SKM-1 treated with dmso at 0.1 percent for 144 hours (cell line): ENCODE results near the gene ARHGEF28.

Experiments
- DNase-seq: peaks from one replicate; lab custom pipeline; 2025; ENCODE audit not compliant: unreplicated experiment; lab: John Stamatoyannopoulos, UW

ARHGEF28 gene

DNA sequence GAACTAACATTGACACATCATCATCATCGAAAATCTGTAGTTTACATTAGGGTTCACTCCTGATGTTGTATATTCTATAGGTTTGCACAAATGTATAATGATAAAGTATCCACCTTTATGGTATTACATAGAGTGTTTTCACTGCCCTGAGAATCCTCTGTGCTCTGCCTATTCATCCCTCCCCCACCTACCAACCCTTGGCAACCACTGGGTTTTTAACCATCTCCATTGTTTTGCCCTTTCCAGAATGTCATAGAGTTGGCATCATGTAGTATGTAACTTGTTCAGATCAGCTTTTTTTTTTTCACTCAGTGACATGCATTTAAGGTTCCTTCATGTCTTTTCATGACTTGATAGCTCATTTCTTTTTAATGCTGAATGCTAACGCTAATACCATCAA is 106.0 kb downstream of the ARHGEF28 start:
- DNase-seq: no peak

- DNase-seq: no peak
Observed at GRCh38 chr5:73733219-73733618, 107.2 kb downstream of the ARHGEF28 start.

DNA sequence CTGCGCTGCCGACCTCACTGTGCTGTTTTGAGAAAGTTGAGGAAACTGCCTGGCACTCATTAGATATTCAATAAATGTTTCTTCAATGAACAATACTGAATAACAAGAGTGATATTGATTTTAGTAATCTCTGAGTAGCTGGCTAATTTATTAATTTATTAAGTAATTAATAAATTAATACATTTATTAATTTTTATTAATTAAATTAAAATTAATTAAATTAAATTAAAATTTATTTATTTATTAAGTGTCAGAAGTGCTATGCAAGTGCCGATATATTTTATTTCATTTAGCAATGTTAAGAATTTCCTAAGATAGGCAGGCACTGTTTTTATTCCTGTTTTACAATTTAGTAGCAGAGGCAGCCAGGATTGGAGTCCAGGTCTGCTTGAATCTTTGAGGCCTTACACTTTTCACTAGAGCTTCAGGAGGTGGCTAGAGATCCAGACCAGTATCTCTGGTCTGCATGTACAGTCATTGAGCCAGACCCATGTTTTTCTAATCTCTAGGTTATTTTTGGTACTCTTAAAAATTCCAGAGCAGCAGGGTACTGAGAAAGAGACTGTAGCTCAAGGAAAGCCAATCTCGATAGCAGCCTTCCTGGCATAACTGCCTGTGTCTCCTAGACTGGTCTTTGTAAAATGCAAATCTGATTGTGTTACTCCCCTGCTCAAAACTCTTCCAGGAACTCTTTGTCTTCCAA is 109.2 kb downstream of the ARHGEF28 start:
- no peak for DNase-seq

- no peak for DNase-seq
Observed at GRCh38 chr5:73739650-73740049, 113.7 kb downstream of the ARHGEF28 start.

DNA sequence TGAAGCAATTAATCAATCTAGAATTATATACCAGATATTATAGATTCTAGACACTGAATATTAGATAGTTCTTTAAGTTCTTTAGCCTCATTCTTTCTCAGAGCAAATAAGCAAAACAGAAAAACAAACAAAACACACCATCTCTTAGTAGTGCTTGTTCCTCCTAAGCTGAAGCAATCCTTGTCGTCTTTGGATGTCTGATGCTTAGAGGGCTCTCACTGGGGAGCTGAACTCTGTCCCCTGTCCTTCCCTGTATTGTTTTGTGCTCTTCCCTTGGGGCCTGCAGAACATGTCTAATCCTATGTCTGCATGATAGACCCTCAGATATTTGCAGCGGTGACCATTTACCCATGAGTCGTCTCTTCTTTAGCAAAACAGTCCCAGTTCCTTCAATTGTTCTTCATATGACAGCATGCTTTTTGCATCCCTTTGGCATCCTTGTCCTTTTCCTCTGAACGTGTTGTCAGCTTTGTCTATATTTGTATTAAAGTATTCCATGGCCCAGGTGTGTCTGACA is 114.3 kb downstream of the ARHGEF28 start:
- DNase-seq: no peak

- DNase-seq: no peak
Observed at GRCh38 chr5:73743161-73743560, 117.2 kb downstream of the ARHGEF28 start.

DNA sequence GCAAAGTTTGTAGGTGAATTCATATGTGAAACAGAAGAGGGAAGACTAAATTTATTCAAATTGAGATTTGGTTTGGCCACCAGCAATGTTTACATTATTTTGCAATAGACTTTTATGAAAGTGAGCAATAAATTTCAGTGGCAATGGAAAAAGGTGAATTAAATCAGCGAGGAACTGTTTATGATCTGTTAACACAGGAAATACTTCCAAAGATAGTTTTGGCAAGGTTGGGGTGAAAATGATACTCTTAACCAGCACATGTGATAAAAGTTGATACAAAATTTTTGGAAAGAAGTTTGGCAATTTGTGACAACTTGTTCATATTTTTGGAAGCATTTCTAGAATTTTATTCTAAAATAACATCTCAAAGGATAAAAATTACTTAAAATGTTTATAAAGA is 119.8 kb downstream of the ARHGEF28 start:
- no peak for DNase-seq

GRCh38 chr5:73746608-73747007 is 120.6 kb downstream of the ARHGEF28 start:
- DNase-seq: no peak

DNA sequence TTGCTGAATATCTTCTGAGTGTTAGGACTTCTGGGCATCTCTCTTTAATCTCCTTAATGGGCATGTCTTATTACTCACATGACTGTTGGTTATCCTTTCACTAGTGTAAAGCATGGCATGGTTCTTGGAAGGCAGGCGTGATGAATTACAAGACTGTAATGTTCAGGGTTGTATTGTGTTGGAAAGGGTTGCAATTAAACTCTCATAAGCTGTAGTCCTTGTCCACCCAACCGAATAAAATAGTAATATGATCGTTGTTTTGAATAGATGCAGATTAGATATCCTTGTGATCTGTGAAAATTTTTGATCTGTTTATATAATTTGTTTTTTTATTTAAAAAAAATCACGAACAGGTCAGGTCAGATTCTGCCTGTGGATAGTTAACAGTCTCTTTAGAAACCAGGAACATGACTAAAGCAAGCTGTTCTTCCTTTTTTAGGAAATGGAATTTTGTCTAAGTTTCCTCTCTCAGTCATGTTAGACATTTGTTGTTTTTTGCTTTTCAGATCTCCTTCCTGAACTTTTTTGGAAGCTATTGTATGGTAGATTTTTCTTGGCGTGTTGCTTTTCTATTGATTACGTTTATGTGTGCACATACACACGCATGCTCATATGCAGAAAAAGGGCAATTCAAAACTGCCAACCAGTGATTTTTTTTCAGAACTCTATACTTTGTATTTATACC is 121.8 kb downstream of the ARHGEF28 start:
- DNase-seq: no peak

GRCh38 chr5:73748510-73749400 is 122.8 kb downstream of the ARHGEF28 start:
- DNase-seq: no peak

GRCh38 chr5:73749485-73750270 is 123.7 kb downstream of the ARHGEF28 start:
- no peak for DNase-seq

DNA sequence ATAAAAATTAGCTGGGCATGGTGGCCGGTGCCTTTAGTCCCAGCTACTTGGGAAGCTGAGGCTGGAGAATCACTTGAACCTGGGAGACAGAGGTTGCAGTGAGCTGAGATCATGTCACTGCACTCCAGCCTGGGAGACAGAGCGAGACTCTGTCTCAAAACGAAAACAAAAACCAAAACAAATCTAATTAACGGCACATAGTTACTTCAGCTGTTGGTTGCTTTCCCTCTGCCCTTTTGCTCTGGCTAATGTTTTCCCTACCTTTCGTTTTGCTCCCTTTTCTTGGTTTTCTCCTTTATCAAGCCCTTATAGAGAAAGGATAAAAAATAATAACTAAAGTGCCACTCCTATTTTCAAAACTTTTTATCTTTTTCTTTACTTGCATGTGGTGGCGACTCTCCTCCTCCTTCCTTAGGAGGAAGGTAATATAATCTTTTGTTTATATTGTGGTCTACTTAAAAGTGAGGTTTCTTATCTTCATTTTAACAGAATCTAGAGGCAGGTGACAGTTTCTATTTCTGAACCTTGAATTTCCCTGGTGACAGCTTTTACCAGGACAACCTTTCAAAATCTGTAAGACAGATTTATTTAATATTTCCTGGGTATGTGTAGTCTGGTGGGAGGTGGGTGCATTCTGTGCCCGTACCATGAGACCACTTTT is 125.4 kb downstream of the ARHGEF28 start:
- DNase-seq: no peak

GRCh38 chr5:73754254-73754653 is 128.3 kb downstream of the ARHGEF28 start:
- DNase-seq: no peak

DNA sequence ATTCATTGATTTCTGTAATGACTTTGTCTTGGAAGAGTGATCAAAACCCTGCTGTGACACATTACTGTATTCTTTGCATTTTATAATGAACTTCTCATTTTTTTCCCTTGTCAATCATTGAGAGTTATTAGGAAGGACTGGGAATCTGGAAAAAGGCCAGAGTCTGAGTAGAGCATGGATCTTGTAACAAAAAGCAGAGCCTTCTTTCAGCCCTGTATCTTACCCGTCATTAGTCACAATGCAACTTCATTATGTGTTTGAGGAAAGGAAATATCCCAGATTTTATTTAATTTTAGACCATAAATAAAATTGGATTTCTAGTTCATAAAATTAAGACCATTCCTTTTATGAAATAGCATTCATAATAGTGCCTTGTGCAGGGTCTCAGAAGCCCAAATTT is 131.4 kb downstream of the ARHGEF28 start:
- DNase-seq: no peak

DNA sequence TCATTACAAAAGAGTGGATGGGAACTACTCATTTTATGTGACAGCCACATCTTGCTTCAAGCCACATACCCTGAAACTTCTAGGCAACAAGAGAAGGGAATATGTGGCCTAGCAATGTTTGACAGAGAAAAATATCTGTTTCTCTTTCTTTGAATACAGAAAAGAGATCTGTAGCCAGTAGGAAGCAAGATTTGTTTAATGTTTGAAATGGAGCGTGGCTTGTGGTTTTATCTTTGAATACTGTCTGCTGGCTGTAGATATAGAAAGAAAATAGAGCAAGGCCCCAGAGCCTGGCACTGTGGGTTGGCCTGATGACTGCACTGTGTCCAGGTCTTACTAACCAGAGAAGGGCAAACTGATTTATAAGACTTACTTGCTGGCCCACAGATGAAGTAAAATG is 133.8 kb downstream of the ARHGEF28 start:
- DNase-seq: no peak

- DNase-seq: no peak
Observed at GRCh38 chr5:73763300-73764032, 137.5 kb downstream of the ARHGEF28 start.

- DNase-seq: no peak
Observed at GRCh38 chr5:73764586-73764985, 138.6 kb downstream of the ARHGEF28 start.

DNA sequence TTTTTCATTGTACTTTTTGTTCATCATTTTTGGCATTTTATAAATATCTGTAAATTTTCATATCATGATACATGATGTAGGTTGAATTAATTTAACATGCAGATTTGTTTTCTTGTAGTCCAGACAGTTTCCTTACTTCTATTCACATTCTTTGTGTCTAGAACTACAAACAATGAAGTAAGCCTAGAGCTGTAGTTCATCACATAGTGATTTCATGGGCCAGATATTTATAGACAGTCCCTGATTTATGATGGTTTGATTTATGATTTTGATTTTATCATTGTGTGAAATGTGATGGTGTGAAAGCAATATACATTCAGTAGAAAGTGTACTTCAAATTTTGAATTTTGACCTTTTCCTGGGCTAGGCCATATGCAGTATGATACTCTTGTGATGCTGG is 139.0 kb downstream of the ARHGEF28 start:
- DNase-seq: no peak

- no peak for DNase-seq
Observed at GRCh38 chr5:73766902-73767301, 140.9 kb downstream of the ARHGEF28 start.
